ENCODE results near the gene SFXN4.

GRCh38 chr10:119132521-119133345 lies 32.8 kb downstream of the SFXN4 start:
- TF ChIP-seq USF1 (IDR thresholded peaks at IDR 0.05) (no peak), TEAD4 (IDR thresholded peaks at IDR 0.05) (no peak), EP300 (IDR thresholded peaks at IDR 0.05; ENCODE audit: borderline replicate concordance) (no peak), YY1 (IDR thresholded peaks at IDR 0.05; ENCODE audit: low read depth) (no peak), REST (IDR thresholded peaks at IDR 0.05; ENCODE audit: low read depth) (no peak), MAX (IDR thresholded peaks at IDR 0.05) (no peak)
